ENCODE measurements around the gene FAM13A. TPM values are rescaled to one million over a fixed set of nuclear protein-coding genes. Genes with fewer than 3 reads are reported as not detected.
"Not testable (repeated sequence)": the region's sequence is repeated elsewhere in the genome, so short reads cannot be mapped to it uniquely, and the experiment has no call there.

Gene FAM13A
- total RNA-seq, 1 donor from 2014 or later, result 2.7 TPM

DNA sequence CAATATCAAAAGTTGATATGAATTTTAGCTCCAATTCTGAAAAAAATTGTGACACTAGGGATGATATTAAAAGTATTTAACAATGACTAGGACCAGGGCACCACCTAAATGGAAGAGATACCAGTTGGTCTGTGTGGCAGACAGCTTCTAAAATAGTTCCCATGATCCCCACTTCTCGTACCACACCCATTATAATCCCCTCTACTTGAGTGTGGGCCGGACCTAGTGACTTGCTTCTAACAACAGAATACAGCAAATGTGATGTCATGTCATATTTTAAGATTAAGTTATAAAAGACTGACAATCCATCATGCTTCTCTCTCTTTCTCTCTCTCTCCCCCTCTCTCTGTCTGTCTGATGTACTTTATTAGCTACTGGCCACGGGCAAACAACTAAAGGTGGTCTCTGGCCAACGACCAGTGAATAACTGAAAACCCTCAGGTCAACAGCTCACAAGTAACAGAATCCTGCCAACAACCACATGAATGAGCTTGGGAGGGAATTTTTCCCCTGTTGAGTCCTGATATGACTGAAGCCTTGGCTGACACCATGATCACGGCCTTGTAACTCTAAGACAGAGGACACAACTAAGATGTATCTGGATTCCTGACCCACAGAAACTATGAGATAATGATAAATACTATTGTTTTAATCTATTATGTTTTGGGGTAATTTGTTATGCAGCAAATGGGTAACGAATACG, 34.4 kb downstream of the FAM13A start:
- ChIA-PET POLR2A (interaction anchor here (0.7 kb wide), 1 partner anchor 13 kb away, joined by 3 read pairs; no protein-coding TSS in a partner anchor), CTCF (interaction anchor here (0.7 to 6.4 kb wide), 17 partner anchors 9 to 999 kb away, joined by 3 to 82 read pairs (median 4); partner anchors contain the start of gene PYURF)
- ATAC-seq (ENCODE audit: low read depth) (no peak), DNase-seq (no peak)
- no peak overlapping the region for H3K27ac Mint-ChIP-seq
- no peaks in the 10 kb centered on the region for H3K36me3 Mint-ChIP-seq (ENCODE audit: low read depth)
- H3K27me3 Mint-ChIP-seq, result no peaks in the 10 kb centered on the region
- H3K4me3 Mint-ChIP-seq, result no peak overlapping the region
- H3K9me3 Mint-ChIP-seq, result no peaks in the 10 kb centered on the region
- no peaks in the 10 kb centered on the region for H3K4me1 Mint-ChIP-seq
- intact Hi-C loops (cut with micrococcal nuclease), result loop anchor here (10.0 kb wide), 1 partner anchor 1168 kb away; no protein-coding TSS in a partner anchor
- TF ChIP-seq, protein P1, sequence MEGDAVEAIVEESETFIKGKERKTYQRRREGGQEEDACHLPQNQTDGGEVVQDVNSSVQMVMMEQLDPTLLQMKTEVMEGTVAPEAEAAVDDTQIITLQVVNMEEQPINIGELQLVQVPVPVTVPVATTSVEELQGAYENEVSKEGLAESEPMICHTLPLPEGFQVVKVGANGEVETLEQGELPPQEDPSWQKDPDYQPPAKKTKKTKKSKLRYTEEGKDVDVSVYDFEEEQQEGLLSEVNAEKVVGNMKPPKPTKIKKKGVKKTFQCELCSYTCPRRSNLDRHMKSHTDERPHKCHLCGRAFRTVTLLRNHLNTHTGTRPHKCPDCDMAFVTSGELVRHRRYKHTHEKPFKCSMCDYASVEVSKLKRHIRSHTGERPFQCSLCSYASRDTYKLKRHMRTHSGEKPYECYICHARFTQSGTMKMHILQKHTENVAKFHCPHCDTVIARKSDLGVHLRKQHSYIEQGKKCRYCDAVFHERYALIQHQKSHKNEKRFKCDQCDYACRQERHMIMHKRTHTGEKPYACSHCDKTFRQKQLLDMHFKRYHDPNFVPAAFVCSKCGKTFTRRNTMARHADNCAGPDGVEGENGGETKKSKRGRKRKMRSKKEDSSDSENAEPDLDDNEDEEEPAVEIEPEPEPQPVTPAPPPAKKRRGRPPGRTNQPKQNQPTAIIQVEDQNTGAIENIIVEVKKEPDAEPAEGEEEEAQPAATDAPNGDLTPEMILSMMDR (IDR thresholded peaks at IDR 0.05), result no peak

DNA sequence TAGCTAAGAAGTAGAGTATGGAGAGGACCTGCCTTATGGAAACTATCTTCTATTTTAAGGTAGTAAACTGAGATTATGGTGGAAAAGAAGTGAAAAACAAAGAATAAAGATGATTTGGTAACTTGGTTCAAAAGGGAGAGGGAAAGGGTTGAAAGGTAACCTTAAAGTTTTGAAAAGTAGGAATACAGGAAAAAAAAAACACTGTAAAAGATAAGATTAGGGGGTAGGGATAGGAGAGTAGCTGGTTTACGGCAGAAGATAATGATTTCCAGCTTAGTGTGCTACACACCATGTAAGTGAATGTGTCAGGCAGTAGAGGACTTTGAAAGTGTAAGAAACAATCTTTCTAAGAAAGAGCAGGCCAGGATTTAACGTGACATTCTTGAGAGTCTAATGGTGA, 35.3 kb downstream of the FAM13A start:
- ATAC-seq (ENCODE audit: low read depth), result no peak

DNA sequence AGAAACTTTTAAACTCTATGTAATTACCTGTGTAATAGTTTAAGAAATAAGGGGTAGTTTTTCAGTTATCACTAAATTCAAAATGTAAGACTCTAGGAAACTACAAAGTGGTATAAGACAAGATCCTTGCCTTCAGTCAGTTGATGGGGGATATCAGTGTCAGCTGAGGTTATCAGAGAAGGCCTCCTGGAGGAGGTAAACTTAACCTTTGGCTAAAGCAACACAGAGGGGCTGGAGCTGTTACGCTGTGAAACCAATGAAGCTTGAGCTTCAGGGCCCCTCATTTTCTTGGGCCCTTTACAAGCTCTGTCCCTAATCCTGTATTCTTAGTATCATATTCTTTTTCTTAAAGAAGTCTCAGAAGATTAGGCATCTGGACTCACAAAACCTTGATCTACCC, 35.9 kb downstream of the FAM13A start:
- Mint-ChIP-seq H3K4me1 (no peaks in the 10 kb centered on the region), H3K27me3 (no peaks in the 10 kb centered on the region), H3K9me3 (no peaks in the 10 kb centered on the region), H3K4me3 (no peak overlapping the region), H3K27ac (no peak overlapping the region), H3K36me3 (ENCODE audit: low read depth) (no peaks in the 10 kb centered on the region)
- POLR2A ChIA-PET, result no interaction called here
- DNase-seq, result no peak
- CTCF ChIA-PET, result interaction anchor here (1.4 to 6.4 kb wide), 4 partner anchors 12 to 482 kb away, joined by 6 to 82 read pairs (median 23); no protein-coding TSS in a partner anchor
- TF ChIP-seq, protein P1 (IDR thresholded peaks at IDR 0.05), result no peak
- no peak for ATAC-seq (ENCODE audit: low read depth)
- intact Hi-C loops (cut with micrococcal nuclease), result loop anchor here (10.0 kb wide), 1 partner anchor 1166 kb away; no protein-coding TSS in a partner anchor

More for the DNA sequence above, 35.3 kb downstream of the FAM13A start:
- intact Hi-C loops (cut with micrococcal nuclease), result loop anchor here (10.0 kb wide), 1 partner anchor 1167 kb away; no protein-coding TSS in a partner anchor
- POLR2A ChIA-PET, result interaction anchor here (0.7 kb wide), 1 partner anchor 12 kb away, joined by 3 read pairs; no protein-coding TSS in a partner anchor
- Mint-ChIP-seq H3K27me3 (no peaks in the 10 kb centered on the region), H3K9me3 (no peaks in the 10 kb centered on the region), H3K36me3 (ENCODE audit: low read depth) (no peaks in the 10 kb centered on the region), H3K4me3 (no peak overlapping the region), H3K27ac (no peak overlapping the region), H3K4me1 (no peaks in the 10 kb centered on the region)
- DNase-seq, result no peak
- CTCF ChIA-PET, result interaction anchor here (1.7 to 6.4 kb wide), 4 partner anchors 9 to 482 kb away, joined by 5 to 82 read pairs (median 23); no protein-coding TSS in a partner anchor
- TF ChIP-seq, protein P1 (IDR thresholded peaks at IDR 0.05), result no peak

DNA sequence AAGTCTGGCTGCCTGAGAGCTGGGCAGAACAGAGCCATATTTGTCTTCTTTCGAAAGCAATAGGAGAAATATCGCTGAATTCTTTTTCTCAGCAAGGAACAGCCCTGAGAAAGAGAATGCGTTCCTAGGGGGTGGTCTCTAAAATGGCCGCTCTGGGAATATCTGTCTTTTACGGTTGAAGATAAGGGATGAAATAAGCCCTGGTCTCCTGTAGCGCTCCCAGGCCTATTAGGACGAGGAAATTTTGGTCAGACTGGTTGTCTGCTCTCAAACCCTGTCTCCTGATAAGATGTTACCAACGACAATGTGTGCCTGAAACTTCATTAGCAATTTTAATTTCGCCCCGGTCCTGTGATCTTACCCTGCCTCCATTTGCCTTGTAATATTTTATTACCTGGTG, 42.1 kb downstream of the FAM13A start:
- H3K27me3 Mint-ChIP-seq; CTCF ChIA-PET; ATAC-seq (ENCODE audit: low read depth); H3K27ac Mint-ChIP-seq; intact Hi-C loops (cut with micrococcal nuclease); H3K36me3 Mint-ChIP-seq (ENCODE audit: low read depth); POLR2A ChIA-PET; DNase-seq; H3K9me3 Mint-ChIP-seq; H3K4me3 Mint-ChIP-seq; H3K4me1 Mint-ChIP-seq: not testable (repeated sequence)

DNA sequence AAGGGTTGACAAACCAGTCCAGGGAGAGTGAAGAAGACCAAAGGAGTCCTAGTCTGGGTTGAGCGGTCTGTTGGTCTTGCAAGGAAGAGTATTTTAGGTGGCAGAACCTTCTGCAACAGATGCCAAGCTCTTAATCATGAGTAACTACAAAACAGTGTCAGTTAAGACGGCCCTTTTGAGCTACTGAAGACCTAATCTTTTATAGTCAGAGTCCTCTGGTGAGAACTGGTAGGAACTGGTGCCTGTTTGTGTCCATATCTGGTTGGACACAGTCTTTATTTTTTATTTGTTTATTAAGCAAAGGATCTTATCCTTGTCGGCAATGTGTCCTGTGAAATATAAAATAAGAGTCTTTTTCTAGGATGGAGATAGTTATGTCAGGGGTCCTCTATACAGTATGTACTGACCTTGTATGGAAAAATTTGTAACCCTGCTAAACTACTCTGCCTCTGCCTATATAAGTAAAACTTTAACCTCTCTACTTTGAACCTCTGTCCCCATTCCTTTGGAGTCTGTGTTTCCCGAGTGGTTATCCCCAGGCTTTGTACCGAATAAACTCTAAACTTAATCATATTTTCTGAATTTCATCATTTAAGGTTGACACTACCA, 47.1 kb downstream of the FAM13A start:
- no peak for ATAC-seq (ENCODE audit: low read depth)
- Mint-ChIP-seq H3K36me3 (ENCODE audit: low read depth) (no peaks in the 10 kb centered on the region), H3K4me1 (no peaks in the 10 kb centered on the region), H3K9me3 (peaks cover 9% of the 10 kb centered on the region), H3K4me3 (no peak overlapping the region), H3K27ac (no peak overlapping the region), H3K27me3 (no peaks in the 10 kb centered on the region)
- TF ChIP-seq, protein P1 (IDR thresholded peaks at IDR 0.05), result no peak
- ChIA-PET CTCF (no interaction called here), POLR2A (interaction anchor here (0.6 kb wide), 1 partner anchor 12 kb away, joined by 3 read pairs; no protein-coding TSS in a partner anchor)
- intact Hi-C loops (cut with micrococcal nuclease), result no loop called here
- DNase-seq, result no peak

Data from activated B cell treated with CpG ODN at 0.5 μM for 24 hours (primary cell).